Activated CD4-positive, alpha-beta T cell treated with anti-CD3 and anti-CD28 coated beads, Interleukin-2, amount 50 U/mL, for 1 hour (primary cell): ENCODE measurements around the gene SLCO3A1.

Experiments
- DNase-seq: peaks from one replicate; pipeline ENCODE4 v3.0.0-alpha.2; 2020

Gene SLCO3A1

GRCh38 chr15:92076541-92076940 is 223.0 kb downstream of the SLCO3A1 start:
- no peak for DNase-seq

GRCh38 chr15:92077353-92078085 is 224.0 kb downstream of the SLCO3A1 start:
- peak; percentile 57 for DNase-seq

GRCh38 chr15:92078270-92078669 is 224.8 kb downstream of the SLCO3A1 start:
- DNase-seq, result no peak

- no peak for DNase-seq
Measured at GRCh38 chr15:92079047-92079446, 225.5 kb downstream of the SLCO3A1 start.

GRCh38 chr15:92079647-92080255 is 226.2 kb downstream of the SLCO3A1 start:
- no peak for DNase-seq

- DNase-seq, result peak; percentile 38
Measured at GRCh38 chr15:92082006-92082843, 228.7 kb downstream of the SLCO3A1 start.

GRCh38 chr15:92083190-92083589 is 229.7 kb downstream of the SLCO3A1 start:
- DNase-seq, result no peak

- no peak for DNase-seq
Measured at GRCh38 chr15:92087211-92087610, 233.7 kb downstream of the SLCO3A1 start.

GRCh38 chr15:92091155-92091734 is 237.7 kb downstream of the SLCO3A1 start:
- DNase-seq, result no peak

GRCh38 chr15:92092289-92093105 is 239.0 kb downstream of the SLCO3A1 start:
- no peak for DNase-seq

GRCh38 chr15:92095693-92096092 is 242.2 kb downstream of the SLCO3A1 start:
- no peak for DNase-seq

- peak; percentile 30 for DNase-seq
Measured at GRCh38 chr15:92097474-92098178, 244.1 kb downstream of the SLCO3A1 start.

- no peak for DNase-seq
Measured at GRCh38 chr15:92098869-92099268, 245.4 kb downstream of the SLCO3A1 start.

GRCh38 chr15:92100301-92100700 is 246.8 kb downstream of the SLCO3A1 start:
- DNase-seq, result no peak

- DNase-seq, result no peak
Measured at GRCh38 chr15:92100751-92101150, 247.2 kb downstream of the SLCO3A1 start.

GRCh38 chr15:92101708-92102394 is 248.3 kb downstream of the SLCO3A1 start:
- DNase-seq, result no peak

GRCh38 chr15:92102395-92102755 is 248.9 kb downstream of the SLCO3A1 start:
- DNase-seq, result no peak

GRCh38 chr15:92104072-92104471 is 250.6 kb downstream of the SLCO3A1 start:
- DNase-seq, result no peak

- no peak for DNase-seq
Measured at GRCh38 chr15:92105611-92106010, 252.1 kb downstream of the SLCO3A1 start.

GRCh38 chr15:92107510-92107909 is 254.0 kb downstream of the SLCO3A1 start:
- no peak for DNase-seq

GRCh38 chr15:92109191-92109873 is 255.8 kb downstream of the SLCO3A1 start:
- DNase-seq, result no peak
